ENCODE data around the gene SLC29A3. TPM values are rescaled to one million over a fixed set of nuclear protein-coding genes. Genes with fewer than 3 reads are reported as not detected.

Gene SLC29A3
- polyA plus RNA-seq, 1 of the 3 experiments (the other 2 are of a cell fraction): 3.8 TPM

- TF ChIP-seq CTCF (IDR thresholded peaks at IDR 0.05) (no peak), NFIC (IDR thresholded peaks at IDR 0.05; ENCODE audit: borderline replicate concordance) (no peak), TEAD4 (IDR thresholded peaks at IDR 0.05; ENCODE audit: borderline replicate concordance, insufficient read depth) (no peak), RFX5 (IDR thresholded peaks at IDR 0.05; ENCODE audit: low read length) (no peak), REST (IDR thresholded peaks at IDR 0.05; ENCODE audit: low read depth, low read length) (no peak), RCOR1 (IDR thresholded peaks at IDR 0.05; ENCODE audit: low read length) (no peak)
Observed at GRCh38 chr10:71390461-71390835, 71.4 kb downstream of the SLC29A3 start (continued).

- no peaks in the 10 kb centered on the region for H4K20me1 ChIP-seq (ENCODE audit: insufficient read depth)
- H3K27ac ChIP-seq (ENCODE audit: low read depth in 2 of 2, low read length in 1 of 2): no peak overlapping the region
- H3K9me3 ChIP-seq: no peaks in the 10 kb centered on the region
- no peaks in the 10 kb centered on the region for H3K79me2 ChIP-seq (ENCODE audit: insufficient read depth)
- H3K4me3 ChIP-seq (ENCODE audit: low read depth in 2 of 2, low read length in 1 of 2): no peak overlapping the region
- H3K9me2 ChIP-seq: no peaks in the 10 kb centered on the region
- H3K4me2 ChIP-seq: no peak overlapping the region
- no peak overlapping the region for H2AFZ ChIP-seq (ENCODE audit: low read depth)
- 39% methylated on average over 3 of the region's 3 CpGs for WGBS (ENCODE audit: low lambda C conversion rate)
- no peaks in the 10 kb centered on the region for H3K36me3 ChIP-seq (replicated peaks in 1 of 2; ENCODE audit: control insufficient read depth in 1 of 2, insufficient read depth in 2 of 2, low read length in 1 of 2)
- no peak for DNase-seq
- POLR2A ChIA-PET: no interaction called here
- TF ChIP-seq FOXJ3 (CRISPR knock-in tag; IDR thresholded peaks at IDR 0.05): no peak
- no peak for TF ChIP-seq USF1 (IDR thresholded peaks at IDR 0.05; ENCODE audit: borderline replicate concordance, low read depth)
- no peak for TF ChIP-seq FOXM1 (IDR thresholded peaks at IDR 0.05; ENCODE audit: low read depth)
- no peak for TF ChIP-seq USF2 (IDR thresholded peaks at IDR 0.05; ENCODE audit: borderline replicate concordance, low read depth, low read length)
- no peak for TF ChIP-seq NFIC (IDR thresholded peaks at IDR 0.05; ENCODE audit: borderline replicate concordance)
- TF ChIP-seq RCOR1 (IDR thresholded peaks at IDR 0.05; ENCODE audit: low read length): no peak
- TF ChIP-seq NRF1 (IDR thresholded peaks at IDR 0.05; ENCODE audit: low read depth, low read length): no peak
- TF ChIP-seq POLR2AphosphoS5 (IDR thresholded peaks at IDR 0.05; ENCODE audit: low read depth, low read length): no peak
- no peak for TF ChIP-seq JUND (IDR thresholded peaks at IDR 0.05)
- no peak for TF ChIP-seq CHD2 (IDR thresholded peaks at IDR 0.05; ENCODE audit: low read length, partially characterized antibody)
- no peak for TF ChIP-seq FOSL2 (IDR thresholded peaks at IDR 0.05; ENCODE audit: borderline replicate concordance, low read depth)
- TF ChIP-seq RXRA (IDR thresholded peaks at IDR 0.05; ENCODE audit: borderline replicate concordance, low read depth): no peak
- no peak for TF ChIP-seq RAD21 (IDR thresholded peaks at IDR 0.05; ENCODE audit: low read length)
- TF ChIP-seq CTCF (IDR thresholded peaks at IDR 0.05): no peak
- no peaks in the 10 kb centered on the region for H3K4me1 ChIP-seq (ENCODE audit: control insufficient read depth in 1 of 2, insufficient read depth in 2 of 2, low read depth in 1 of 2, low read length in 1 of 2)
- CTCF ChIA-PET: interaction anchor here (0.6 to 12.3 kb wide), 11 partner anchors 10 to 488 kb away, joined by 3 to 223 read pairs (median 3); partner anchors contain the start of gene SLC29A3
- peaks cover 48% of the 10 kb centered on the region for H3K27me3 ChIP-seq (ENCODE audit: insufficient read depth)
- no peak overlapping the region for H3K9ac ChIP-seq
- no peaks in the 10 kb centered on the region for H3F3A ChIP-seq (replicated peaks; ENCODE audit: insufficient read depth)
Observed at GRCh38 chr10:71390921-71391690, 72.0 kb downstream of the SLC29A3 start.

Measured in SK-N-SH (cell line).